Astrocyte (in vitro differentiated cells and primary cell): ENCODE results near the gene KIF26B. TPM values are rescaled to one million over a fixed set of nuclear protein-coding genes. Genes with fewer than 3 reads are reported as not detected.

Source experiments
- DNase-seq: peaks from one replicate; pipeline ENCODE4 v3.0.0-alpha.2; 2010; ENCODE audit warnings: low read depth
- FAIRE-seq: peaks from 2 replicates; lab custom pipeline; 2011; peaks lifted over from hg19 to GRCh38; lab: Jason Lieb, UNC
- H2AFZ ChIP-seq: 2 replicates; pipeline ENCODE4 v1.6.0; 2012; ENCODE audit warnings: low read depth, low read length, inconsistent platforms
- H3K27ac ChIP-seq: 2 replicates; pipeline ENCODE4 v1.5.1; 2011; ENCODE audit warnings: low read depth, low read length, inconsistent platforms
- H3K27me3 ChIP-seq: 2 replicates; pipeline ENCODE4 v1.6.0; 2011; ENCODE audit warnings: low read length, inconsistent platforms; ENCODE audit not compliant: insufficient read depth
- H3K36me3 ChIP-seq: 2 replicates; pipeline ENCODE4 v1.5.1; 2011; ENCODE audit warnings: low read length, inconsistent platforms; ENCODE audit not compliant: insufficient read depth
- H3K4me1 ChIP-seq: 2 replicates; pipeline ENCODE4 v1.5.1; 2011; ENCODE audit warnings: low read length, inconsistent platforms; ENCODE audit not compliant: insufficient read depth
- H3K4me2 ChIP-seq: 2 replicates; pipeline ENCODE4 v1.6.0; 2012; ENCODE audit warnings: low read length, inconsistent platforms
- H3K4me3 ChIP-seq: 2 replicates; pipeline ENCODE4 v1.5.1; 2011; ENCODE audit warnings: low read depth, mild to moderate bottlenecking, low read length, inconsistent platforms; ENCODE audit not compliant: insufficient read depth
- H3K79me2 ChIP-seq: 2 replicates; pipeline ENCODE4 v1.6.0; 2012; ENCODE audit warnings: mild to moderate bottlenecking, low read length, inconsistent platforms; ENCODE audit not compliant: insufficient read depth
- H3K9ac ChIP-seq: 2 replicates; pipeline ENCODE4 v1.6.0; 2012; ENCODE audit warnings: mild to moderate bottlenecking, low read length, inconsistent platforms
- H3K9me3 ChIP-seq: 2 replicates; pipeline ENCODE4 v1.5.1; 2012; ENCODE audit warnings: low read depth, mild to moderate bottlenecking, low read length, inconsistent platforms; ENCODE audit not compliant: insufficient read depth
- H4K20me1 ChIP-seq: 2 replicates; pipeline ENCODE4 v1.6.0; 2012; ENCODE audit warnings: low read length, inconsistent platforms; ENCODE audit not compliant: insufficient read depth
- H3K27ac Mint-ChIP-seq: one replicate; pipeline ENCODE4 v1.8.0; 2021; ENCODE audit warnings: mild to moderate bottlenecking, mixed read lengths; ENCODE audit not compliant: unreplicated experiment
- H3K27me3 Mint-ChIP-seq: one replicate; pipeline ENCODE4 v1.8.0; 2021; ENCODE audit warnings: low read depth, mixed read lengths; ENCODE audit not compliant: unreplicated experiment
- H3K36me3 Mint-ChIP-seq: one replicate; pipeline ENCODE4 v1.8.0; 2021; ENCODE audit warnings: low read depth, mixed read lengths; ENCODE audit not compliant: unreplicated experiment
- H3K4me1 Mint-ChIP-seq: one replicate; pipeline ENCODE4 v1.8.0; 2021; ENCODE audit warnings: low read depth, mixed read lengths; ENCODE audit not compliant: unreplicated experiment
- H3K4me3 Mint-ChIP-seq: one replicate; pipeline ENCODE4 v1.8.0; 2021; ENCODE audit warnings: mild to moderate bottlenecking, moderate library complexity, mixed read lengths; ENCODE audit not compliant: unreplicated experiment
- H3K9me3 Mint-ChIP-seq: one replicate; pipeline ENCODE4 v1.8.0; 2021; ENCODE audit warnings: mild to moderate bottlenecking, mixed read lengths; ENCODE audit not compliant: unreplicated experiment
- EZH2 ChIP-seq: IDR thresholded peaks from 2 replicates; pipeline ENCODE4 v1.6.1; 2012; ENCODE audit warnings: mild to moderate bottlenecking, low read length, inconsistent platforms; ENCODE audit not compliant: insufficient read depth
- total RNA-seq: library from RNA; stranded (reverse); gene quantifications from 2 replicates; pipeline ENCODE4 v1.2.1, GENCODE V29; 2021
- TF ChIP-seq, protein P1 (sequence below): IDR thresholded peaks from 2 replicates; pipeline ENCODE4 v1.5.1; 2011; ENCODE audit warnings: low read depth, mild to moderate bottlenecking, inconsistent platforms, low read length, moderate library complexity; ENCODE audit not compliant: insufficient read depth

Gene KIF26B
- total RNA-seq, 1 donor from 2014 or later, result 6.8 TPM

DNA sequence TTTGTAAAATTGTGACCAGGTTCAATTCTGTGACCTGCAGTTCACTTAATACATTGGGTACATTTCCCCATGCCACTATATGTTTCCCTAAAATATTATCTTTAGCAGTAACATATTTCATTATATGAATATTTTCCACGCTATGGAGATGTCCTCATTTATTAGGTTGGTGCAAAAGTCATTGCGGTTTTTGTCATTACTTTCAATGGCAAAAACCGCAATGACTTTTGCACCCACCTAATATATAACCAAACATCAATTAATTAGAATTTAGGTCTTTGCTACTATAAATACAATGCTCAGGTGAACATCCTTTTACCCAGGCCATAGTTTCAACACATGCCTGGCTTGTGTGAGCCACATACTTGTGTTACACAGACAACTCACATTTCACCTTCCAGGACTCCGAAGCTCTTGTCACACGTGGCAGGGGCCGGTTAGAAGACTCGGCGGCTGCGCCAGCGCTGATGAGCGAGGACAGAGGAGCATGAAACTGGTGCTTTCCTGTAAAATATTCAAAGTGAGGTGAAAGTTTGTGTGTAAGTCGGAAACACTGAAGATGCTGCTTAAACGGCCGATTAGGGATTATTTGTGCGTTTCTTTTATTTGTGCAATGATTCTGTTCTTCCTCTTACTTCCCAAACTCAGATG, 215.5 kb downstream of the KIF26B start:
- H3K4me1 Mint-ChIP-seq, result peaks cover 3% of the 10 kb centered on the region
- H3K4me3 ChIP-seq, result no peak overlapping the region
- H4K20me1 ChIP-seq, result no peaks in the 10 kb centered on the region
- no peaks in the 10 kb centered on the region for H3K9me3 ChIP-seq
- no peak for TF ChIP-seq EZH2
- TF ChIP-seq, protein P1, sequence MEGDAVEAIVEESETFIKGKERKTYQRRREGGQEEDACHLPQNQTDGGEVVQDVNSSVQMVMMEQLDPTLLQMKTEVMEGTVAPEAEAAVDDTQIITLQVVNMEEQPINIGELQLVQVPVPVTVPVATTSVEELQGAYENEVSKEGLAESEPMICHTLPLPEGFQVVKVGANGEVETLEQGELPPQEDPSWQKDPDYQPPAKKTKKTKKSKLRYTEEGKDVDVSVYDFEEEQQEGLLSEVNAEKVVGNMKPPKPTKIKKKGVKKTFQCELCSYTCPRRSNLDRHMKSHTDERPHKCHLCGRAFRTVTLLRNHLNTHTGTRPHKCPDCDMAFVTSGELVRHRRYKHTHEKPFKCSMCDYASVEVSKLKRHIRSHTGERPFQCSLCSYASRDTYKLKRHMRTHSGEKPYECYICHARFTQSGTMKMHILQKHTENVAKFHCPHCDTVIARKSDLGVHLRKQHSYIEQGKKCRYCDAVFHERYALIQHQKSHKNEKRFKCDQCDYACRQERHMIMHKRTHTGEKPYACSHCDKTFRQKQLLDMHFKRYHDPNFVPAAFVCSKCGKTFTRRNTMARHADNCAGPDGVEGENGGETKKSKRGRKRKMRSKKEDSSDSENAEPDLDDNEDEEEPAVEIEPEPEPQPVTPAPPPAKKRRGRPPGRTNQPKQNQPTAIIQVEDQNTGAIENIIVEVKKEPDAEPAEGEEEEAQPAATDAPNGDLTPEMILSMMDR, result no peak
- no peaks in the 10 kb centered on the region for H3K27me3 ChIP-seq
- peaks cover 4% of the 10 kb centered on the region for H3K27me3 Mint-ChIP-seq
- H2AFZ ChIP-seq, result no peak overlapping the region
- H3K27ac Mint-ChIP-seq, result no peak overlapping the region
- H3K79me2 ChIP-seq, result no peaks in the 10 kb centered on the region
- H3K4me2 ChIP-seq, result no peak overlapping the region
- H3K4me1 ChIP-seq, result no peaks in the 10 kb centered on the region
- no peak overlapping the region for H3K4me3 Mint-ChIP-seq
- H3K9ac ChIP-seq, result no peak overlapping the region
- peaks cover 22% of the 10 kb centered on the region for H3K9me3 Mint-ChIP-seq
- H3K36me3 ChIP-seq, result no peaks in the 10 kb centered on the region
- peaks cover 41% of the 10 kb centered on the region for H3K36me3 Mint-ChIP-seq
- no peak overlapping the region for H3K27ac ChIP-seq
- no peak for DNase-seq
- no peak for FAIRE-seq

GRCh38 chr1:245370905-245371581, 216.3 kb downstream of the KIF26B start:
- Mint-ChIP-seq H3K4me3 (no peak overlapping the region), H3K27me3 (peaks cover 2% of the 10 kb centered on the region), H3K9me3 (peaks cover 24% of the 10 kb centered on the region), H3K4me1 (peaks cover 3% of the 10 kb centered on the region), H3K27ac (no peak overlapping the region), H3K36me3 (peaks cover 44% of the 10 kb centered on the region)
- Histone ChIP-seq H3K27me3 (no peaks in the 10 kb centered on the region), H3K36me3 (no peaks in the 10 kb centered on the region), H3K4me2 (no peak overlapping the region), H3K4me1 (no peaks in the 10 kb centered on the region), H3K9ac (no peak overlapping the region), H3K4me3 (no peak overlapping the region), H3K79me2 (no peaks in the 10 kb centered on the region), H3K27ac (no peak overlapping the region), H4K20me1 (no peaks in the 10 kb centered on the region), H3K9me3 (no peaks in the 10 kb centered on the region), H2AFZ (no peak overlapping the region)
- no peak for DNase-seq
- TF ChIP-seq, protein P1, result no peak
- TF ChIP-seq EZH2, result no peak
- FAIRE-seq, result no peak

DNA sequence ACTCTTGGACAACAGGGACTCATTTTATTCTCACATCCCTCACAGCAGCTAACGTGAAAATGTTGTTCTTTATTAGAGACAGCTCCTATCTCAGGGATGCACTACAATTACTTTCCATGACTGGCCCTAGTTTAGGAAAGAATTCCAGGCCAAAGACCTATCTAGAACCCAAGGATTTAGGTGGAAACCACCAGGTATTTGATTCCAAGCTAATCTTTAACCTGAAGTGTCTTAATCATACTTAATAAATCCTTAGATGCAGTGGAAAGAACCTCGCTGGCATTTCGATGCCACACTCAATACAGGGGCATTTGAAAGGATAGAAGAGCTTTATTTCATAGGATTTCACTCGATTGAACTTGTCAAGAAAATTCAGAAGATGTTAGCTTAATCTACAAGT, 218.3 kb downstream of the KIF26B start:
- TF ChIP-seq, protein P1, result no peak
- no peak for TF ChIP-seq EZH2
- Histone ChIP-seq H3K4me3 (no peak overlapping the region), H3K9ac (no peak overlapping the region), H3K36me3 (no peaks in the 10 kb centered on the region), H3K27ac (no peak overlapping the region), H3K27me3 (no peaks in the 10 kb centered on the region), H3K9me3 (no peaks in the 10 kb centered on the region), H4K20me1 (no peaks in the 10 kb centered on the region), H2AFZ (no peak overlapping the region), H3K4me2 (no peak overlapping the region), H3K79me2 (no peaks in the 10 kb centered on the region), H3K4me1 (no peaks in the 10 kb centered on the region)
- Mint-ChIP-seq H3K4me1 (peaks cover 3% of the 10 kb centered on the region), H3K27ac (no peak overlapping the region), H3K36me3 (peaks cover 45% of the 10 kb centered on the region), H3K27me3 (peaks cover 2% of the 10 kb centered on the region), H3K9me3 (peaks cover 24% of the 10 kb centered on the region), H3K4me3 (no peak overlapping the region)
- DNase-seq (no peak), FAIRE-seq (no peak)
